ENCODE data around the gene RASIP1.
"Not testable (repeated sequence)": the region's sequence is repeated elsewhere in the genome, so short reads cannot be mapped to it uniquely, and the experiment has no call there.

RASIP1 gene

GRCh38 chr19:48740164-48740972, at the start of gene RASIP1:
Gene RASIP1, minus strand, starts transcription at chr19:48740610. Its CDS starts 328 bp downstream, at chr19:48740282.
- no peaks in the 10 kb centered on the region for H3K36me3 ChIP-seq (ENCODE audit: control insufficient read depth, insufficient read depth, low read length)
- H3K4me3 ChIP-seq (ENCODE audit: low read length) = peak within 1 kb of the TSS; percentile 60
- H3K4me1 ChIP-seq (ENCODE audit: control insufficient read depth, insufficient read depth, low read length) = no peaks in the 10 kb centered on the region
- no peak within 1 kb of the TSS for H3K9ac ChIP-seq (ENCODE audit: low read length)
- no peaks in the 10 kb centered on the region for H3K27me3 ChIP-seq (ENCODE audit: control insufficient read depth, insufficient read depth, low read length)
- peak within 1 kb of the TSS; percentile 8 for H3K27ac ChIP-seq (ENCODE audit: low read depth, low read length)

GRCh38 chr19:48787331-48787730, 46.9 kb upstream of the RASIP1 start:
- not testable (repeated sequence) for H3K27ac ChIP-seq (ENCODE audit: low read depth, low read length); H3K27me3 ChIP-seq (ENCODE audit: control insufficient read depth, insufficient read depth, low read length); H3K36me3 ChIP-seq (ENCODE audit: control insufficient read depth, insufficient read depth, low read length); H3K9ac ChIP-seq (ENCODE audit: low read length); H3K4me1 ChIP-seq (ENCODE audit: control insufficient read depth, insufficient read depth, low read length); H3K4me3 ChIP-seq (ENCODE audit: low read length)

- not testable (repeated sequence) for H3K27me3 ChIP-seq (ENCODE audit: control insufficient read depth, insufficient read depth, low read length); H3K27ac ChIP-seq (ENCODE audit: low read depth, low read length); H3K4me1 ChIP-seq (ENCODE audit: control insufficient read depth, insufficient read depth, low read length); H3K9ac ChIP-seq (ENCODE audit: low read length); H3K4me3 ChIP-seq (ENCODE audit: low read length); H3K36me3 ChIP-seq (ENCODE audit: control insufficient read depth, insufficient read depth, low read length)
Observed at GRCh38 chr19:48786422-48786821, 46.0 kb upstream of the RASIP1 start.

GRCh38 chr19:48784527-48784926, 44.1 kb upstream of the RASIP1 start:
- Histone ChIP-seq H3K4me3 (ENCODE audit: low read length) (no peak overlapping the region), H3K4me1 (ENCODE audit: control insufficient read depth, insufficient read depth, low read length) (no peaks in the 10 kb centered on the region), H3K27ac (ENCODE audit: low read depth, low read length) (no peak overlapping the region), H3K27me3 (ENCODE audit: control insufficient read depth, insufficient read depth, low read length) (peaks cover 4% of the 10 kb centered on the region), H3K9ac (ENCODE audit: low read length) (no peak overlapping the region), H3K36me3 (ENCODE audit: control insufficient read depth, insufficient read depth, low read length) (no peaks in the 10 kb centered on the region)

DNA sequence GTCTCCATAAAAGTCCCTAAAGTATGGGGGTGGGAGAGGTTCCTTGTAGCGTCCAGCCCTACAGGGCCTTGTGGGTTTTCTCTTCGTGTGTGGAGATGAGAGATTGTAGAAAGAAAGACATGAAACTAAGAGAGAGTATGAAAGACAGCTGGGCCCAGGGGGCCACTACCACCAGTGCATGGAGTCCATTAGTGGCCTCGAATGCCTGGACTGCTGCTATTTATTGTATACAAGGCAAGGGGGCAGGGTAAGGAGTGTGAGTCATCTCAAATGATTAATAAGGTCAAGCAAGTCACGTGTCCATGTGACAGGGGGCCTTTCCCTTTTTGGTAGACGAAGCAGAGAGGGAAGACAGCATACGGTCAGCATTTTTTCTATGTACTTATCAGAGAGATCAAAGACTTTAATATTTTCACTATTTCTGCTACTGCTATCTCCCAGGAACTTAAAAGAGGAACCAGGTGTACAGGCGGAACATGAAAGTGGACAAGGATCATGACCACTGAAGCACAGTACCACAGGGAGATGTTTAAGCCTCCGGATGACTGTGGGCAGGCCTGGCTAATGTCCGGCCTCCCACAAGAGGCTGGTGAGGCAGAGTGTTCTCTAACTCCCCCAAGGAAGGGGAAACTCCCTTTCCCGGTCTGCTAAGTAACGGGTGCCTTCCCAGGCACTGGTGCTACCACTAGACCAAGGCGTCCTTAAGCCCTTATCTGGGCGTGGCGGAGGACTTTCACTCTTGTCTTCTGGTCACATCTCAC, 40.4 kb upstream of the RASIP1 start:
- H3K4me3 ChIP-seq (ENCODE audit: low read length) = no peak overlapping the region
- H3K4me1 ChIP-seq (ENCODE audit: control insufficient read depth, insufficient read depth, low read length) = no peaks in the 10 kb centered on the region
- peaks cover 4% of the 10 kb centered on the region for H3K27me3 ChIP-seq (ENCODE audit: control insufficient read depth, insufficient read depth, low read length)
- H3K36me3 ChIP-seq (ENCODE audit: control insufficient read depth, insufficient read depth, low read length) = no peaks in the 10 kb centered on the region
- no peak overlapping the region for H3K9ac ChIP-seq (ENCODE audit: low read length)
- H3K27ac ChIP-seq (ENCODE audit: low read depth, low read length) = no peak overlapping the region

DNA sequence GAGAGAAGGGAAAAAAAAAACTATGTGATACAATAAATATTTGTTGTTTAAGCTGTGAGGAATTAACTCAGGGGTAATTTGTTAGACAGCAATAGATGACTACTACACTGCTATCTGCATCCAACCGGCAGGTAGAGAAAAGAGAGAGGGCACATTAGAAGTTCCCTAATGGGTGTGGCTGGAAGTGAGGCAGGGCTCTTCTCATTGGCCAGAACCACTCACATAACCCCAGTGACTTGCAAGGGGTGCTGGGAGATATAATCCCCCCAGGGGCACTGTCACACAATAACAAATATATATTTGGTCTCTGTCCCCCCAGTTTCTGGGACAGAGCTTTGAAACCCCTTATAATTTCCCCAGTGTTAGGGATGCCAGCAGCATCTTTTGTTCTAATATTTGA, 39.2 kb upstream of the RASIP1 start:
- Histone ChIP-seq H3K27me3 (ENCODE audit: control insufficient read depth, insufficient read depth, low read length) (no peaks in the 10 kb centered on the region), H3K27ac (ENCODE audit: low read depth, low read length) (no peak overlapping the region), H3K9ac (ENCODE audit: low read length) (no peak overlapping the region), H3K4me1 (ENCODE audit: control insufficient read depth, insufficient read depth, low read length) (no peaks in the 10 kb centered on the region), H3K4me3 (ENCODE audit: low read length) (no peak overlapping the region), H3K36me3 (ENCODE audit: control insufficient read depth, insufficient read depth, low read length) (no peaks in the 10 kb centered on the region)

- H3K27me3 ChIP-seq (ENCODE audit: control insufficient read depth, insufficient read depth, low read length) = no peaks in the 10 kb centered on the region
- no peak overlapping the region for H3K9ac ChIP-seq (ENCODE audit: low read length)
- H3K27ac ChIP-seq (ENCODE audit: low read depth, low read length) = no peak overlapping the region
- no peak overlapping the region for H3K4me3 ChIP-seq (ENCODE audit: low read length)
- H3K4me1 ChIP-seq (ENCODE audit: control insufficient read depth, insufficient read depth, low read length) = no peaks in the 10 kb centered on the region
- H3K36me3 ChIP-seq (ENCODE audit: control insufficient read depth, insufficient read depth, low read length) = no peaks in the 10 kb centered on the region
Observed at GRCh38 chr19:48777720-48778119, 37.3 kb upstream of the RASIP1 start.

GRCh38 chr19:48777139-48777538, 36.7 kb upstream of the RASIP1 start:
- Histone ChIP-seq H3K27ac (ENCODE audit: low read depth, low read length) (no peak overlapping the region), H3K4me3 (ENCODE audit: low read length) (no peak overlapping the region), H3K36me3 (ENCODE audit: control insufficient read depth, insufficient read depth, low read length) (no peaks in the 10 kb centered on the region), H3K4me1 (ENCODE audit: control insufficient read depth, insufficient read depth, low read length) (no peaks in the 10 kb centered on the region), H3K27me3 (ENCODE audit: control insufficient read depth, insufficient read depth, low read length) (no peaks in the 10 kb centered on the region), H3K9ac (ENCODE audit: low read length) (no peak overlapping the region)

DNA sequence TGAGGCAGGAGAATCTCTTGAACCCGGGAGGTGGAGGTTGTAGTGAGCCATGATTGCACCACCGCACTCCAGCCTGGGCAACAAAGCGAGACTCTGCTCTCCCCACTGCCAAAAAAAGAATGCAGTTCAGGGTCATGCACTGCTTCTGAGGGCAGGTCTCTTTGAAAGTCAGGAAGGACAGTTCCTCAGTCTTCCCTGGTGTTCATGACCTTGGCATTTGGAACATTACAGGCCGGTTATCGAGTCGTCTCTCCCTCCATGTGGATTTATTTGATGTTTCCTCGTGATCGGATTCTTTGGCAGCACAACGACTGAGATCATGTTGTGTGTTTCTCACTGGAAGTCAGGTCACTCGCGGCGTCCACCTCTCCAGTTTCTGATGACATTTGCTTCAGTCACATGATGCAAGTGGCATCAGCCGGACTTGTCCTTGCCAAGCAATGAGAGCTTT, 32.1 kb upstream of the RASIP1 start:
- Histone ChIP-seq H3K27me3 (ENCODE audit: control insufficient read depth, insufficient read depth, low read length) (no peaks in the 10 kb centered on the region), H3K27ac (ENCODE audit: low read depth, low read length) (no peak overlapping the region), H3K4me3 (ENCODE audit: low read length) (no peak overlapping the region), H3K9ac (ENCODE audit: low read length) (no peak overlapping the region), H3K36me3 (ENCODE audit: control insufficient read depth, insufficient read depth, low read length) (no peaks in the 10 kb centered on the region), H3K4me1 (ENCODE audit: control insufficient read depth, insufficient read depth, low read length) (no peaks in the 10 kb centered on the region)

GRCh38 chr19:48770734-48771472, 30.5 kb upstream of the RASIP1 start:
- H3K9ac ChIP-seq (ENCODE audit: low read length) = no peak overlapping the region
- H3K27me3 ChIP-seq (ENCODE audit: control insufficient read depth, insufficient read depth, low read length) = no peaks in the 10 kb centered on the region
- H3K27ac ChIP-seq (ENCODE audit: low read depth, low read length) = no peak overlapping the region
- no peaks in the 10 kb centered on the region for H3K4me1 ChIP-seq (ENCODE audit: control insufficient read depth, insufficient read depth, low read length)
- no peak overlapping the region for H3K4me3 ChIP-seq (ENCODE audit: low read length)
- no peaks in the 10 kb centered on the region for H3K36me3 ChIP-seq (ENCODE audit: control insufficient read depth, insufficient read depth, low read length)

DNA sequence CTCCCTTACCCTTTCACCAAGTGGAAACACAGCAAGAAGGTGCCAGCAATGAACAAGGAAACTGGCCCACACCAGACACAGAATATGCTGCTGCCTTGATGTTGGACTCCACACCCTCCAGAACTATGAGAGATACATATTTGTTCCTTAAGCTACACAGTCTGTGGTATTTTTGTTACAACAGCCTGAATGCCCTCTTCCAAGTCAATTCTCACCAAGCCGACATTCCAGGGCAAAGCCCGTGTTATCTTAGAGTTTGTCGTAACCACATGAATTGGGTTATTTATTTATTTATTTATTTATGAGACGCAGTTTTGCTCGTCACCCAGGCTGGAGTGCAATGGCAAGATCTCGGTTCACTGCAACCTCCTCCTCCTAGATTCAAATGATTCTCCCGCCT, 29.9 kb upstream of the RASIP1 start:
- H3K27ac ChIP-seq (ENCODE audit: low read depth, low read length) = no peak overlapping the region
- H3K4me3 ChIP-seq (ENCODE audit: low read length) = no peak overlapping the region
- no peaks in the 10 kb centered on the region for H3K4me1 ChIP-seq (ENCODE audit: control insufficient read depth, insufficient read depth, low read length)
- H3K9ac ChIP-seq (ENCODE audit: low read length) = no peak overlapping the region
- H3K27me3 ChIP-seq (ENCODE audit: control insufficient read depth, insufficient read depth, low read length) = no peaks in the 10 kb centered on the region
- H3K36me3 ChIP-seq (ENCODE audit: control insufficient read depth, insufficient read depth, low read length) = no peaks in the 10 kb centered on the region

DNA sequence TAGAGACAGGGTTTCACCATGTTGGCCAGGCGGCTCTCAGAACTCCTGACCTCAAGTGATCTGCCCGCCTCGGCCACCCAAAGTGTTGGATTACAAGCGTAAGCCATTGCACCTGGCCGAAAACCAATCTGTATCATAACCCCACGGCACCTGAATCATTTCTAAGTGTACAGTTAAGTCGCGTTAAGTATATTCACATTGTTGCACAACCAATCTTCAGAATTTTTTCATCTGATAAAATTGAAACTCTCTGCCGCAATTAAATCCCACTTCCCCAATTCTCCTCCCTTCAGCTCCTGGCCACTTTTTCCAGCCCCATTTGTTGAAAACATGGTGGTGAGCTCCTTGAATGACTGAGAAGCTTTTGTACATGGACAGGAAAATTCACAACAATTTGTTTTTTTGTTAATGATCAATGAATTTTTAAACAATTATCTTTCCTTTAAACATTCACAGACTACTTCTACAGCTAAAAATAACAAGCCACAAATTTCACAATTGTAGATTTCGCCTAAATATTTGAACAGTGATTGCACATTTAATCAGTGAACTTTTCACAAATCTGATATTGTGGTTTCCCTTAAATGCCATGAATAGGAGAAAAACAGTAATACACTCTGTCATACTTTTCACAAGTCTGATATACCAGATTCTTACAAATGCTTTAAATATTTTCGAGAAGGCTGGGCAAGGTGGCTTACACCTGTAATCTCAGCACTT, 28.7 kb upstream of the RASIP1 start:
- Histone ChIP-seq H3K27ac (ENCODE audit: low read depth, low read length) (no peak overlapping the region), H3K4me1 (ENCODE audit: control insufficient read depth, insufficient read depth, low read length) (no peaks in the 10 kb centered on the region), H3K9ac (ENCODE audit: low read length) (no peak overlapping the region), H3K4me3 (ENCODE audit: low read length) (no peak overlapping the region), H3K36me3 (ENCODE audit: control insufficient read depth, insufficient read depth, low read length) (no peaks in the 10 kb centered on the region), H3K27me3 (ENCODE audit: control insufficient read depth, insufficient read depth, low read length) (no peaks in the 10 kb centered on the region)

Measured in rectal smooth muscle tissue (tissue), 1 donor.